Superior temporal gyrus (tissue), 1 donor: Measurements from ENCODE around the gene CEP170B.

Source experiments
- DNase-seq: peaks from one replicate; pipeline ENCODE4 v3.0.0-alpha.2; 2016; ENCODE audit errors: extremely low spot score

CEP170B gene

GRCh38 chr14:104866451-104867370, 1.6 kb downstream of the CEP170B start:
- DNase-seq, result no peak

- no peak for DNase-seq
These were observed 2.4 kb downstream of the CEP170B start for GRCh38 chr14:104867371-104868059.

- DNase-seq, result no peak
These were observed 3.1 kb downstream of the CEP170B start for GRCh38 chr14:104868060-104868740.

GRCh38 chr14:104868811-104869572, 3.9 kb downstream of the CEP170B start:
- no peak for DNase-seq

GRCh38 chr14:104869669-104870367, 4.8 kb downstream of the CEP170B start:
- no peak for DNase-seq

- DNase-seq, result no peak
These were observed 5.5 kb downstream of the CEP170B start for GRCh38 chr14:104870368-104871144.

GRCh38 chr14:104871145-104871655, 6.1 kb downstream of the CEP170B start:
- no peak for DNase-seq

- DNase-seq, result no peak
These were observed 6.8 kb downstream of the CEP170B start for GRCh38 chr14:104871656-104872468.

GRCh38 chr14:104872469-104873341, 7.6 kb downstream of the CEP170B start:
- DNase-seq, result no peak

- DNase-seq, result no peak
These were observed 8.4 kb downstream of the CEP170B start for GRCh38 chr14:104873380-104874055.

- DNase-seq, result no peak
These were observed 9.1 kb downstream of the CEP170B start for GRCh38 chr14:104874110-104874531.

GRCh38 chr14:104874571-104875411, 9.7 kb downstream of the CEP170B start:
- no peak for DNase-seq

- no peak for DNase-seq
These were observed 10.3 kb downstream of the CEP170B start for GRCh38 chr14:104875412-104875751.

- DNase-seq, result no peak
These were observed 10.7 kb downstream of the CEP170B start for GRCh38 chr14:104875811-104876210.

GRCh38 chr14:104876251-104876699, 11.2 kb downstream of the CEP170B start:
- DNase-seq, result no peak

- no peak for DNase-seq
These were observed 12.2 kb downstream of the CEP170B start for GRCh38 chr14:104877066-104877805.
